ENCODE results near the gene PDE9A.
"Not testable (repeated sequence)": the region's sequence is repeated elsewhere in the genome, so short reads cannot be mapped to it uniquely, and the experiment has no call there.

PDE9A gene

GRCh38 chr21:42624936-42625335 lies 28.5 kb upstream of the PDE9A start:
- DNase-seq: no peak

- no peak for DNase-seq
Observed at GRCh38 chr21:42626171-42626570, 27.2 kb upstream of the PDE9A start.

- DNase-seq: no peak
Observed at GRCh38 chr21:42627527-42628289, 25.7 kb upstream of the PDE9A start.

- not testable (repeated sequence) for DNase-seq
Observed at GRCh38 chr21:42628466-42629061, 24.9 kb upstream of the PDE9A start.

- DNase-seq: no peak
Observed at GRCh38 chr21:42629933-42630589, 23.4 kb upstream of the PDE9A start.

GRCh38 chr21:42630626-42631025 lies 22.8 kb upstream of the PDE9A start:
- no peak for DNase-seq

- DNase-seq: no peak
Observed at GRCh38 chr21:42631142-42631541, 22.3 kb upstream of the PDE9A start.

GRCh38 chr21:42632336-42632751 lies 21.1 kb upstream of the PDE9A start:
- DNase-seq: no peak

GRCh38 chr21:42632771-42633690 lies 20.4 kb upstream of the PDE9A start:
- no peak for DNase-seq

- no peak for DNase-seq
Observed at GRCh38 chr21:42633858-42634257, 19.6 kb upstream of the PDE9A start.

- no peak for DNase-seq
Observed at GRCh38 chr21:42635848-42636519, 17.4 kb upstream of the PDE9A start.

GRCh38 chr21:42636520-42637266 lies 16.7 kb upstream of the PDE9A start:
- no peak for DNase-seq

- DNase-seq: no peak
Observed at GRCh38 chr21:42637267-42638041, 16.0 kb upstream of the PDE9A start.

- DNase-seq: no peak
Observed at GRCh38 chr21:42638266-42638863, 15.1 kb upstream of the PDE9A start.

GRCh38 chr21:42639646-42640152 lies 13.7 kb upstream of the PDE9A start:
- DNase-seq: no peak

GRCh38 chr21:42640486-42640885 lies 12.9 kb upstream of the PDE9A start:
- no peak for DNase-seq

- DNase-seq: no peak
Observed at GRCh38 chr21:42641311-42642218, 11.9 kb upstream of the PDE9A start.

GRCh38 chr21:42642219-42642745 lies 11.1 kb upstream of the PDE9A start:
- DNase-seq: no peak

Measured in activated CD8-positive, alpha-beta memory T cell treated with anti-CD3 and anti-CD28 coated beads, Interleukin-2, amount 50 U/mL, for 4 hours (primary cell).